H9 (cell line): ENCODE results near the gene DPP6. TPM values are rescaled to one million over a fixed set of nuclear protein-coding genes. Genes with fewer than 3 reads are reported as not detected.

Source experiments
- DNase-seq: peaks from one replicate; pipeline ENCODE4 v3.0.0-alpha.2; 2017
- H2AFZ ChIP-seq: one replicate; pipeline ENCODE4 v1.6.1; 2013; ENCODE audit warnings: mild to moderate bottlenecking, low read length, control low read depth, moderate library complexity
- H2AK5ac ChIP-seq: 2 replicates; pipeline ENCODE4 v1.6.1; 2013; ENCODE audit warnings: low read length, control low read depth, mixed read lengths; ENCODE audit not compliant: insufficient read length
- H2BK120ac ChIP-seq: one replicate; pipeline ENCODE4 v1.6.1; 2013; ENCODE audit warnings: low read depth, mild to moderate bottlenecking, low read length, control low read depth, inconsistent platforms; ENCODE audit not compliant: poor library complexity, severe bottlenecking
- H2BK12ac ChIP-seq: 2 replicates; pipeline ENCODE4 v1.6.1; 2013; ENCODE audit warnings: low read length, control low read depth, mixed read lengths, low read depth; ENCODE audit not compliant: insufficient read length
- H2BK15ac ChIP-seq: 2 replicates; pipeline ENCODE4 v1.6.1; 2013; ENCODE audit warnings: low read depth, low read length, control low read depth
- H2BK20ac ChIP-seq: one replicate; pipeline ENCODE4 v1.6.1; 2013; ENCODE audit warnings: low read depth, mild to moderate bottlenecking, low read length, control low read depth, inconsistent platforms; ENCODE audit not compliant: poor library complexity, severe bottlenecking
- H2BK5ac ChIP-seq: 2 replicates; pipeline ENCODE4 v1.6.1; 2013; ENCODE audit warnings: low read length, control low read depth, mixed read lengths; ENCODE audit not compliant: insufficient read length
- H3K14ac ChIP-seq: 2 replicates; pipeline ENCODE4 v1.6.1; 2013; ENCODE audit warnings: low read length, control low read depth; ENCODE audit not compliant: insufficient read depth
- H3K18ac ChIP-seq: 2 replicates; pipeline ENCODE4 v1.6.1; 2013; ENCODE audit warnings: low read depth, mild to moderate bottlenecking, mixed read lengths, low read length, control low read depth; ENCODE audit not compliant: insufficient read length
- H3K23ac ChIP-seq: 2 replicates; pipeline ENCODE4 v1.6.1; 2013; ENCODE audit warnings: low read length, control low read depth, mixed read lengths, low read depth; ENCODE audit not compliant: insufficient read length
- H3K23me2 ChIP-seq: 2 replicates; pipeline ENCODE4 v1.6.1; 2013; ENCODE audit warnings: low read depth, mild to moderate bottlenecking, mixed read lengths, low read length, control low read depth; ENCODE audit not compliant: insufficient read length, poor library complexity, severe bottlenecking
- H3K27ac ChIP-seq: 2 replicates; pipeline ENCODE4 v1.5.1; 2013; ENCODE audit warnings: low read length, control low read depth, mixed read lengths, low read depth; ENCODE audit not compliant: insufficient read length
- H3K27me3 ChIP-seq: 2 replicates; pipeline ENCODE4 v1.6.1; 2013; ENCODE audit warnings: low read length, control low read depth, inconsistent platforms; ENCODE audit not compliant: insufficient read depth
- H3K4ac ChIP-seq: 2 replicates; pipeline ENCODE4 v1.6.1; 2013; ENCODE audit warnings: low read depth, mild to moderate bottlenecking, control low read depth, inconsistent platforms, low read length, moderate library complexity
- H3K4me1 ChIP-seq: 2 replicates; pipeline ENCODE4 v1.6.1; 2013; ENCODE audit warnings: low read length, control low read depth, inconsistent platforms; ENCODE audit not compliant: insufficient read depth
- H3K4me2 ChIP-seq: 2 replicates; pipeline ENCODE4 v1.6.1; 2013; ENCODE audit warnings: low read length, control low read depth, mixed read lengths; ENCODE audit not compliant: insufficient read length, insufficient read depth
- H3K56ac ChIP-seq: 2 replicates; pipeline ENCODE4 v1.6.1; 2013; ENCODE audit warnings: low read depth, mild to moderate bottlenecking, mixed read lengths, low read length, control low read depth; ENCODE audit not compliant: insufficient read length
- H3K79me1 ChIP-seq: 2 replicates; pipeline ENCODE4 v1.6.1; 2013; ENCODE audit warnings: low read depth, mild to moderate bottlenecking, moderate library complexity, low read length, control low read depth, inconsistent platforms; ENCODE audit not compliant: insufficient read depth, poor library complexity, severe bottlenecking
- H3K79me2 ChIP-seq: 2 replicates; pipeline ENCODE4 v1.6.1; 2013; ENCODE audit warnings: low read length, control low read depth, inconsistent platforms; ENCODE audit not compliant: insufficient read depth
- H3K9ac ChIP-seq: 2 replicates; pipeline ENCODE4 v1.6.1; 2013; ENCODE audit warnings: low read length, control low read depth, mixed read lengths; ENCODE audit not compliant: insufficient read length; ENCODE audit errors: extremely low read depth
- H3K9me3 ChIP-seq: one replicate; pipeline ENCODE4 v1.6.1; 2013; ENCODE audit warnings: low read depth, low read length, inconsistent platforms; ENCODE audit not compliant: control insufficient read depth
- H3T11ph ChIP-seq: one replicate; pipeline ENCODE4 v1.6.1; 2013; ENCODE audit warnings: mild to moderate bottlenecking, low read length, control low read depth, inconsistent platforms
- H4K20me1 ChIP-seq: one replicate; pipeline ENCODE4 v1.6.1; 2013; ENCODE audit not compliant: control insufficient read depth, insufficient read length, insufficient read depth
- H4K5ac ChIP-seq: 2 replicates; pipeline ENCODE4 v1.6.1; 2013; ENCODE audit warnings: low read depth, mild to moderate bottlenecking, mixed read lengths, low read length, control low read depth; ENCODE audit not compliant: insufficient read length
- H4K8ac ChIP-seq: replicated peaks from 2 replicates; pipeline ENCODE4 v1.6.1; 2013; ENCODE audit warnings: low read length, control low read depth, mixed read lengths, low read depth; ENCODE audit not compliant: insufficient read length
- H4K91ac ChIP-seq: 2 replicates; pipeline ENCODE4 v1.6.1; 2013; ENCODE audit warnings: low read depth, mild to moderate bottlenecking, moderate library complexity, mixed read lengths, low read length, control low read depth; ENCODE audit not compliant: insufficient read length
- H3K27ac Mint-ChIP-seq, 3 experiments: 2 replicates in 2 of 3; 3 replicates in 1 of 3; pipeline ENCODE4 v1.8.0; 2020 to 2021; ENCODE audit warnings: mixed read lengths in 3 of 3, mild to moderate bottlenecking in 1 of 3, moderate library complexity in 1 of 3
- H3K27me3 Mint-ChIP-seq: 2 replicates; pipeline ENCODE4 v1.8.0; 2021; ENCODE audit warnings: low read depth, mild to moderate bottlenecking, moderate library complexity, mixed read lengths
- H3K36me3 Mint-ChIP-seq, 3 experiments: 2 replicates in 2 of 3; 3 replicates in 1 of 3; pipeline ENCODE4 v1.8.0; 2020 to 2021; ENCODE audit warnings: low read depth in 3 of 3, mixed read lengths in 3 of 3; ENCODE audit not compliant: insufficient read depth in 1 of 3
- H3K4me1 Mint-ChIP-seq, 2 experiments: 2 replicates each; pipeline ENCODE4 v1.8.0; 2020; ENCODE audit warnings: mixed read lengths in 2 of 2
- H3K4me3 Mint-ChIP-seq, 2 experiments: 2 replicates in 1 of 2; 3 replicates in 1 of 2; pipeline ENCODE4 v1.8.0; 2020 to 2021; ENCODE audit warnings: mild to moderate bottlenecking in 2 of 2, mixed read lengths in 2 of 2, moderate library complexity in 1 of 2
- H3K9me3 Mint-ChIP-seq, 2 experiments: 2 replicates in 1 of 2; 3 replicates in 1 of 2; pipeline ENCODE4 v1.8.0; 2020; ENCODE audit warnings: mild to moderate bottlenecking in 2 of 2, mixed read lengths in 2 of 2, moderate library complexity in 1 of 2
- WGBS: extraction: QIAGEN DNeasy Blood & Tissue Kit; methylation state at CpG from one replicate; pipeline ENCODE4 v1.1.7; 2013; ENCODE audit warnings: missing lambda C conversion rate, low lambda C conversion rate, mixed read lengths; ENCODE audit not compliant: insufficient read length; ENCODE audit errors: extremely low coverage; 5-methylcytosine and 5-hydroxymethylcytosine counted together
- total RNA-seq: library from RNA; stranded (reverse); gene quantifications from 2 replicates; pipeline ENCODE4 v1.2.1, GENCODE V29; 2021
- TF ChIP-seq, protein P1 (sequence below): fragments of 200-600 bp; sonication (generic); conservative IDR thresholded peaks from 3 replicates; pipeline ENCODE4 v1.8.0; 2021; ENCODE audit warnings: antibody characterized with exemption, mild to moderate bottlenecking

Gene DPP6
- total RNA-seq, 1 experiment from 2014 or later: 4.5 TPM

DNA sequence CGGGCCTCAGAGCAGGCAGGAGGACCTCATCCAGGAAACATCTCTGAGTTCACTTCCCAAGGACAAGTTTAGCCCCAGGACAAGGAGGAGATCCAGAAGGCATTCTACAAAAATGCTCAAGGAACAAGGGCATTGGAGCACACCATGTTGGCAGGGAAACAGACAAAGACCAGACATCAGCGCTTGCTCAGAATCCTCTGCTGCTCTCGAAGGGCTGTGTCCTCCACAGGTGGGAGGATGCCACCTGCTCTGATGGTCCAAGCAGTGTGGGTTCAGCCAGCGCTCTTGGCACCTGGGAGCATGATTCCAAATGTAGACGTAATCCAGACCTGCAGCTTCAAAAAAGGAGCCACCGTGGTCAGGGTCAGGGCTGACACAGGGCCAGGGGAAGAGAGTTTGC, 160.7 kb downstream of the DPP6 start:
- no peak overlapping the region for H3K4me2 ChIP-seq
- no peaks in the 10 kb centered on the region for H3K27me3 ChIP-seq
- no peak overlapping the region for H3K18ac ChIP-seq
- H4K91ac ChIP-seq: no peak overlapping the region
- peaks cover 2% of the 10 kb centered on the region; the same call in 1 of the 2 replicates for H3K4me1 ChIP-seq
- no peak overlapping the region for H2BK20ac ChIP-seq
- no peak overlapping the region for H3T11ph ChIP-seq
- H4K5ac ChIP-seq: no peak overlapping the region
- Mint-ChIP-seq H3K4me1 (peaks cover 4 to 23% of the 10 kb centered on the region in 2 experiments), H3K9me3 (peaks cover 0 to 3% of the 10 kb centered on the region in 2 experiments; a peak in 1 of 5 replicates), H3K27me3 (peaks cover 4% of the 10 kb centered on the region), H3K27ac (no peak overlapping the region; a peak in 1 of 7 replicates), H3K36me3 (peaks cover 0 to 1% (median 0%) of the 10 kb centered on the region in 3 experiments; a peak in 1 of 7 replicates), H3K4me3 (no peak overlapping the region)
- no peaks in the 10 kb centered on the region for H3K23me2 ChIP-seq
- no peaks in the 10 kb centered on the region for H3K79me2 ChIP-seq
- no peak overlapping the region for H2AK5ac ChIP-seq
- no peak overlapping the region for H3K9ac ChIP-seq
- no peak overlapping the region for H2BK5ac ChIP-seq
- H4K20me1 ChIP-seq: no peaks in the 10 kb centered on the region
- no peak overlapping the region for H2BK12ac ChIP-seq
- H3K79me1 ChIP-seq: no peaks in the 10 kb centered on the region
- no peak for DNase-seq
- TF ChIP-seq, protein P1, sequence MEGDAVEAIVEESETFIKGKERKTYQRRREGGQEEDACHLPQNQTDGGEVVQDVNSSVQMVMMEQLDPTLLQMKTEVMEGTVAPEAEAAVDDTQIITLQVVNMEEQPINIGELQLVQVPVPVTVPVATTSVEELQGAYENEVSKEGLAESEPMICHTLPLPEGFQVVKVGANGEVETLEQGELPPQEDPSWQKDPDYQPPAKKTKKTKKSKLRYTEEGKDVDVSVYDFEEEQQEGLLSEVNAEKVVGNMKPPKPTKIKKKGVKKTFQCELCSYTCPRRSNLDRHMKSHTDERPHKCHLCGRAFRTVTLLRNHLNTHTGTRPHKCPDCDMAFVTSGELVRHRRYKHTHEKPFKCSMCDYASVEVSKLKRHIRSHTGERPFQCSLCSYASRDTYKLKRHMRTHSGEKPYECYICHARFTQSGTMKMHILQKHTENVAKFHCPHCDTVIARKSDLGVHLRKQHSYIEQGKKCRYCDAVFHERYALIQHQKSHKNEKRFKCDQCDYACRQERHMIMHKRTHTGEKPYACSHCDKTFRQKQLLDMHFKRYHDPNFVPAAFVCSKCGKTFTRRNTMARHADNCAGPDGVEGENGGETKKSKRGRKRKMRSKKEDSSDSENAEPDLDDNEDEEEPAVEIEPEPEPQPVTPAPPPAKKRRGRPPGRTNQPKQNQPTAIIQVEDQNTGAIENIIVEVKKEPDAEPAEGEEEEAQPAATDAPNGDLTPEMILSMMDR: no peak
- no CpG with 5 or more reads among the region's 6 CpGs for WGBS
- H2AFZ ChIP-seq: no peak overlapping the region
- no peak overlapping the region for H3K27ac ChIP-seq
- no peak overlapping the region for H2BK120ac ChIP-seq
- no peaks in the 10 kb centered on the region for H3K9me3 ChIP-seq
- no peak overlapping the region for H3K14ac ChIP-seq
- no peak overlapping the region for H3K56ac ChIP-seq
- H2BK15ac ChIP-seq: no peak overlapping the region
- H3K23ac ChIP-seq: no peak overlapping the region
- no peak overlapping the region for H3K4ac ChIP-seq
- H4K8ac ChIP-seq: no peak overlapping the region
